Measurements from ENCODE around the gene NRXN2.

GRCh38 chr11:64586366-64586765 is 136.6 kb downstream of the NRXN2 start:
- no peak for TF ChIP-seq EZH2 (optimal IDR thresholded peaks at IDR 0.05; ENCODE audit: low read depth, low read length)
- TF ChIP-seq, protein P1, sequence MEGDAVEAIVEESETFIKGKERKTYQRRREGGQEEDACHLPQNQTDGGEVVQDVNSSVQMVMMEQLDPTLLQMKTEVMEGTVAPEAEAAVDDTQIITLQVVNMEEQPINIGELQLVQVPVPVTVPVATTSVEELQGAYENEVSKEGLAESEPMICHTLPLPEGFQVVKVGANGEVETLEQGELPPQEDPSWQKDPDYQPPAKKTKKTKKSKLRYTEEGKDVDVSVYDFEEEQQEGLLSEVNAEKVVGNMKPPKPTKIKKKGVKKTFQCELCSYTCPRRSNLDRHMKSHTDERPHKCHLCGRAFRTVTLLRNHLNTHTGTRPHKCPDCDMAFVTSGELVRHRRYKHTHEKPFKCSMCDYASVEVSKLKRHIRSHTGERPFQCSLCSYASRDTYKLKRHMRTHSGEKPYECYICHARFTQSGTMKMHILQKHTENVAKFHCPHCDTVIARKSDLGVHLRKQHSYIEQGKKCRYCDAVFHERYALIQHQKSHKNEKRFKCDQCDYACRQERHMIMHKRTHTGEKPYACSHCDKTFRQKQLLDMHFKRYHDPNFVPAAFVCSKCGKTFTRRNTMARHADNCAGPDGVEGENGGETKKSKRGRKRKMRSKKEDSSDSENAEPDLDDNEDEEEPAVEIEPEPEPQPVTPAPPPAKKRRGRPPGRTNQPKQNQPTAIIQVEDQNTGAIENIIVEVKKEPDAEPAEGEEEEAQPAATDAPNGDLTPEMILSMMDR (IDR thresholded peaks at IDR 0.05; ENCODE audit: low read length): no peak

Data from MM.1S (cell line).